Astrocyte of the cerebellum (primary cell): Measurements from ENCODE around the gene NEBL.

Source experiments
- DNase-seq: peaks from one replicate; pipeline ENCODE4 v3.0.0-alpha.2; 2011; ENCODE audit warnings: low read depth
- H3K4me3 ChIP-seq: 2 replicates; pipeline ENCODE4 v1.5.1; 2011; ENCODE audit warnings: mild to moderate bottlenecking, low read depth, low read length, moderate library complexity
- in situ Hi-C: cut with HindIII; loops from 2 replicates; pipeline ENCODE4 v1.10.0; 2017; ENCODE audit warnings: low sequenced_read_pairs
- TF ChIP-seq, protein P1 (sequence below): IDR thresholded peaks from 2 replicates; pipeline ENCODE4 v1.5.1; 2012; ENCODE audit warnings: low read length, low read depth, moderate library complexity, mild to moderate bottlenecking; ENCODE audit errors: missing control alignments

The NEBL gene

DNA sequence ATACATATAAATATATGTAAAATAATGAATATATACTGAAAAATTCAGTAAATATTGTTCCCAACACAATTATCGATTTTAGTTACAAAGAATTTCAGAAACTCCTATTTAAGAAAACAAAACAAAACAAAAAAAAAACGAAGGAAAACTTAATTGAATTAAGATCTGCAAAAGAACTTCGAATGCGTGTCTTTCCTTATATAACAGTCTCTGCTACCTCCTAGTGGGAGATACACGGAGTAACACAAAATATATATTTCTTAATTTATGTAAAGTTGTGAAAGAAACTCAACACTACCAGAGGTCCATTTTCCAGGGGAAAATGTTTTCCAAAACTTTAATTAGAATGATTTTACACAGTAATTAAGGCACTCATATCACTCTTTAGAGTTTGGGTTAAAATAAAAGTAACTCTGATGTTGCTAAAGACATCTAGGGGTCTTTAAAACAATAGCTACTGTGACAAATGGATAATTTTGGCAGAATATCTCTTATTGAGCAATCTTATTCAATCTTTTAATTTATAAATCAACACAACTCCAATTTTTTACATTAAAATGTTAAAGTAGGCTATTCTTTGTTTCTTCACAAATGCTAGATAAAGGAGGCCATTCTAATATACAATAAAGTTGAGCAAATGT is 41.6 kb downstream of the NEBL start:
- TF ChIP-seq, protein P1, sequence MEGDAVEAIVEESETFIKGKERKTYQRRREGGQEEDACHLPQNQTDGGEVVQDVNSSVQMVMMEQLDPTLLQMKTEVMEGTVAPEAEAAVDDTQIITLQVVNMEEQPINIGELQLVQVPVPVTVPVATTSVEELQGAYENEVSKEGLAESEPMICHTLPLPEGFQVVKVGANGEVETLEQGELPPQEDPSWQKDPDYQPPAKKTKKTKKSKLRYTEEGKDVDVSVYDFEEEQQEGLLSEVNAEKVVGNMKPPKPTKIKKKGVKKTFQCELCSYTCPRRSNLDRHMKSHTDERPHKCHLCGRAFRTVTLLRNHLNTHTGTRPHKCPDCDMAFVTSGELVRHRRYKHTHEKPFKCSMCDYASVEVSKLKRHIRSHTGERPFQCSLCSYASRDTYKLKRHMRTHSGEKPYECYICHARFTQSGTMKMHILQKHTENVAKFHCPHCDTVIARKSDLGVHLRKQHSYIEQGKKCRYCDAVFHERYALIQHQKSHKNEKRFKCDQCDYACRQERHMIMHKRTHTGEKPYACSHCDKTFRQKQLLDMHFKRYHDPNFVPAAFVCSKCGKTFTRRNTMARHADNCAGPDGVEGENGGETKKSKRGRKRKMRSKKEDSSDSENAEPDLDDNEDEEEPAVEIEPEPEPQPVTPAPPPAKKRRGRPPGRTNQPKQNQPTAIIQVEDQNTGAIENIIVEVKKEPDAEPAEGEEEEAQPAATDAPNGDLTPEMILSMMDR = peak; percentile 22
- in situ Hi-C loops = no loop called here
- H3K4me3 ChIP-seq = no peak overlapping the region
- peak; percentile 24 for DNase-seq

DNA sequence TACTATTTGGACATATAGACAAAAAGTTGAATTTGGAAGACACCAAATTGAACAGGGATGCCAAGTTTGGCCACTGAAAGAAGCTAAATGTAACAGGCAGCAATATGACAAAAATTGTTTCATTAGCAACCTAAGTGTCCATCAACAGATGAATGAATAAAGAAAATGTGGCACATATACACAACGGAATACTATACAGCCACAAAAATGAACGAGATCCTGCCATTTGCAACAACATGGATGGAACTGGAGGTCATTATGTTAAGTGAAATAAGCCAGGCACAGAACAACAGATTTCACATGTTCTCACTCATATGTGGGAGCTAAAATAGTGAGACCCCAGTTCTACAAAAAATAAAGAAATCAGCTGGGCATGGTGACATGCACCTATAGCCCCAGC is 43.8 kb downstream of the NEBL start:
- TF ChIP-seq, protein P1 = no peak
- no peak for DNase-seq
- in situ Hi-C loops = no loop called here
- no peak overlapping the region for H3K4me3 ChIP-seq

DNA sequence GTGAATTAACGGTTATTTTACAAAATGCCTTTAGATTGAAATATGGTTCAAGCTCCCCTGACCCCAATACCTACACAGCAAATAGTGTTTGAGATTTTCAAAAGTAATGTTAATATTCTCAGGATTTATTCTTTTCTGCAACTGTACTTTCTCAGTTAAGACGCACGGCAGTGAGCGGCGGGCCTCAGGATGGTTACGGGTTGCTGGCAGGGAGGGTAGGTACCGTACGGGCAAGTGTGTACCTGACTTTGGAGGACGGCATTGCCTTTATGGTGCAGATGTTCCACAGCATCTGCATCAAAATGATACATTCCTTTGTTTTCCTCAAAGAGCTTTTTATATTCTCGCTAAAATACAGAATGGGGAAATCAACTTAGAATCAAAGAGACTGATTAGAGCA is 44.8 kb downstream of the NEBL start:
- DNase-seq = no peak
- in situ Hi-C loops = no loop called here
- no peak overlapping the region for H3K4me3 ChIP-seq
- TF ChIP-seq, protein P1 = no peak

DNA sequence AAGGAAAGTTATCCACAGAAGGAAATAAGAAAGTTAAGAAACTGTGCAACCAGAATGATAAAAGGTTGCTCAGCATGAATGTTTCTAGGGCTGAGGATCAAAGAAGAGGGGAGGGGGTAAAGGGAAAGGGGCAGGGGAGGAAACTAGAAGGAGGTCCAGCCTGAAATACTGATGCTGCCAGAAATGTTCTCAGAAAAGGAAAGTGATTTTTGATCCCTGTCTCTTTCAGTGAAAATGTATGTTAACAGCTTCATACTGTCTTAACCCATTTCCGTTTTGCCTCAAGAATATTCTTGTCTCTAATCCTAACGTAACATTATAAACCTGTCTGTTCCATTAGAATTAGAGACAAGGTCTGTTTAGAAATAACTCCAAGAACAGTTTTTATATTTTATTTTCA is 49.6 kb downstream of the NEBL start:
- no peak overlapping the region for H3K4me3 ChIP-seq
- in situ Hi-C loops = no loop called here
- TF ChIP-seq, protein P1 = no peak
- no peak for DNase-seq

DNA sequence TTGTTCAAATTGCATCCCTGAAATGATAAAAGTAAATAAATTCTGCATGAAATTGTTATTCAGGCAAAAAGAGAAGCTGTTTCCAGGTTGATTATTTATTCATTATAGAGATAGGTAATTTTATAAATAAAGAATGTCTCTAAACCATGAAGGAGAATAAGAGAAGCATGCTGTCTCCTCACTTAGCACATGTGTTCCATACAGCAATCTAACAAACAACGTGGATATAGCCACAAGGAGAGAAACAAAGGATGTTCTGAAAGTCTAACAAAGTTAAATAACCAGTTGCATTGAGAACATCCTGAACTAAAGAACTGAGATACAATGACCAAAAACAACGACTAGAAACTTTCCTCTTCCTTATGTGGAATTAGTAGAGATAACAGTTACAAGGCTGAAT is 50.8 kb downstream of the NEBL start:
- no peak for DNase-seq
- no peak overlapping the region for H3K4me3 ChIP-seq
- in situ Hi-C loops = no loop called here
- TF ChIP-seq, protein P1 = no peak

DNA sequence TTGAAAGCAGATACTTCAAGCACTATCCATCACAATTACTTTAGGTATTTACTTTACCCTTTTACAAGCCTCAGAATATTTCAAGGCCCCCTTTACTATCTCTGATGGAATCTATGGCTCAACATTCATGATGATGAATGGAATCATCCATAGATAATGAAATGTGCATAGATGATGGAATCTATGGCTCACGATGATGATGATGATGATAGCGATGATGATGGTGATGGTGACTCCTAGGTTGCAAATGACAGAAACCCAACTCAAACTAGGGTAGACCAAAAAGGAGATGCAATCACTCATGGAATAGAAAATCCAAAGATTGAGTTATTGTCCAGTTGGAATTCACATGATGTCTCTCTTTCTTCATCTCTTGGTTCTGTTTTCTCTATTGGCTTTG is 55.7 kb downstream of the NEBL start:
- TF ChIP-seq, protein P1 = no peak
- DNase-seq = no peak
- no peak overlapping the region for H3K4me3 ChIP-seq
- in situ Hi-C loops = no loop called here
